ENCODE results near the gene POM121L12. TPM values are rescaled to one million over a fixed set of nuclear protein-coding genes. Genes with fewer than 3 reads are reported as not detected.
A peak's percentile ranks its signal among the peaks of the same experiment; 100 is the strongest.

Gene POM121L12
- total RNA-seq (not detected), polyA plus RNA-seq (ENCODE audit: insufficient read length in 6 of 6) (not detected)
- long read RNA-seq, donor 1, result 0 reads
- long read RNA-seq, donor 2, result 0 reads
- long read RNA-seq, donor 3, result 0 reads
- long read RNA-seq, donor 4, result 0 reads
- long read RNA-seq, donor 5, result 0 reads
- long read RNA-seq, donor 6, result 0 reads
- long read RNA-seq, donor 7, result 0 reads
- long read RNA-seq, donor 8, result 0 reads
- long read RNA-seq, donor 9, result 0 reads
- long read RNA-seq, donor 10, result 0 reads
- long read RNA-seq, donor 11, result 0 reads
- long read RNA-seq, donor 12, result 0 reads

- no peak for ATAC-seq
- H3K27me3 ChIP-seq, result no peaks in the 10 kb centered on the region
- DNase-seq, result peak in 1 of 4 donors; percentile 76
- no peaks in the 10 kb centered on the region for H3K36me3 ChIP-seq
- H3K4me3 ChIP-seq, result no peak within 1 kb of the TSS
- intact Hi-C loops (cut with DNase I), result no loop called here
- TF ChIP-seq, protein P1, sequence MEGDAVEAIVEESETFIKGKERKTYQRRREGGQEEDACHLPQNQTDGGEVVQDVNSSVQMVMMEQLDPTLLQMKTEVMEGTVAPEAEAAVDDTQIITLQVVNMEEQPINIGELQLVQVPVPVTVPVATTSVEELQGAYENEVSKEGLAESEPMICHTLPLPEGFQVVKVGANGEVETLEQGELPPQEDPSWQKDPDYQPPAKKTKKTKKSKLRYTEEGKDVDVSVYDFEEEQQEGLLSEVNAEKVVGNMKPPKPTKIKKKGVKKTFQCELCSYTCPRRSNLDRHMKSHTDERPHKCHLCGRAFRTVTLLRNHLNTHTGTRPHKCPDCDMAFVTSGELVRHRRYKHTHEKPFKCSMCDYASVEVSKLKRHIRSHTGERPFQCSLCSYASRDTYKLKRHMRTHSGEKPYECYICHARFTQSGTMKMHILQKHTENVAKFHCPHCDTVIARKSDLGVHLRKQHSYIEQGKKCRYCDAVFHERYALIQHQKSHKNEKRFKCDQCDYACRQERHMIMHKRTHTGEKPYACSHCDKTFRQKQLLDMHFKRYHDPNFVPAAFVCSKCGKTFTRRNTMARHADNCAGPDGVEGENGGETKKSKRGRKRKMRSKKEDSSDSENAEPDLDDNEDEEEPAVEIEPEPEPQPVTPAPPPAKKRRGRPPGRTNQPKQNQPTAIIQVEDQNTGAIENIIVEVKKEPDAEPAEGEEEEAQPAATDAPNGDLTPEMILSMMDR (IDR thresholded peaks at IDR 0.05), result no peak
- no peaks in the 10 kb centered on the region for H3K4me1 ChIP-seq
- peaks cover 0 to 18% of the 10 kb centered on the region in 2 donors for H3K9me3 ChIP-seq
- H3K27ac ChIP-seq, result no peak within 1 kb of the TSS
Observed at GRCh38 chr7:53035499-53036412, at the start of gene POM121L12. Gene POM121L12, plus strand, starts transcription at chr7:53035633. Its CDS starts 39 bp downstream, at chr7:53035672.

GRCh38 chr7:52992001-52992400 lies 43.4 kb upstream of the POM121L12 start:
- no peak for DNase-seq
- TF ChIP-seq, protein P1 (IDR thresholded peaks at IDR 0.05), result no peak
- intact Hi-C loops (cut with DNase I), result no loop called here
- Histone ChIP-seq H3K27ac (no peak overlapping the region), H3K4me3 (no peak overlapping the region), H3K27me3 (no peaks in the 10 kb centered on the region), H3K4me1 (no peaks in the 10 kb centered on the region), H3K36me3 (no peaks in the 10 kb centered on the region), H3K9me3 (peaks cover 0 to 17% of the 10 kb centered on the region in 2 donors)
- ATAC-seq, result no peak

DNA sequence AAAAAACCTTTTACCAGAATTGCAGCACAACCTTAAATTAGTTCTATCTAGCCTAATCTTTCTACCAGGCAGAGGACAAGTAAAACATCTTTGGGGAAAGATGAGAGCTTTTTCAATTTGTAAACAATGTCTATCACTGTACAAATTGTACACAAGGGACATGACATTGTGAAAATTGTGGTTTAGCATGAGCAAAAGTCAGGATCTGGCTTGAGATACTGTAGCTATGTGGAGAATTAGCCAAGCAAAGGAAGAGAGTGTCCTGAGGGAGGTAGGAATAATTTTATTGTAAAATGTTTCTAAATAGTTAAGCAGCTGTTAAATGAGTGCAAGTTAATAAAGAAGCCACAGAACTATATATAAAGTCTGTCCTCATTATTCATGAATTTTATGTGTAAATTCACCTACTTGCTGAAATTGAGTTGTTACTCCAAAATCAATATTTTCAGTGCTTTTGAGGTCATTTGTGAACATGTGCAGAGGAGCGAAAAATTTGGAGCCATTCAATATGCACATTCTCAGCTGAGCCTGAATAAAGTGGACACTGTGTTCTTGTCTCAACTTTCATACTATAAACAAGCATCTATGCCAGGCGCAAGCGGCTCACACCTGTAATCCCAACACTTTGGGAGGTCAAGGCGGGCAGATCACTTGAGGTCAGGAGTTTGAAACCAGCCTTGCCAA lies 42.8 kb upstream of the POM121L12 start:
- Histone ChIP-seq H3K36me3 (no peaks in the 10 kb centered on the region), H3K27me3 (no peaks in the 10 kb centered on the region), H3K9me3 (peaks cover 0 to 17% of the 10 kb centered on the region in 2 donors), H3K27ac (no peak overlapping the region), H3K4me1 (no peaks in the 10 kb centered on the region), H3K4me3 (no peak overlapping the region)
- no peak for ATAC-seq
- no peak for DNase-seq
- intact Hi-C loops (cut with DNase I), result no loop called here
- TF ChIP-seq, protein P1 (IDR thresholded peaks at IDR 0.05), result no peak

DNA sequence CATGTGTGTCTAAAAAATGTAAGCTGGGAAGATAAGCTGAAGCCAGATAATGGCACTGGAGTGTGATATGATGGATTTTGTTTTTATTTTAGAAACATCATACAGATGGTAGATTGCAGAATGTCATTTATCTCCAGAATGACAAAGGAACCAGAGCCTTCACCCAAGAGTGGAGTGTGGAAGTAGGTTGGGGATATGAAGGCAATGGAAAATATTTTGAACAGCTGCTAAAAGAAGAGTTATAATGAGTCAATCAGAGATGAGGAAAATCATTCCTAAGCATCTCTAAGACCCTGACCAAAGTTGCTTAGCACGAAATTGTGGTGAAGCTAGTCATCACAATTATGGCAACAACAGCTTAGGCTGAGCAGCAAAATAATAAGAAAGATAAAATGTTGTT lies 39.8 kb upstream of the POM121L12 start:
- Histone ChIP-seq H3K36me3 (no peaks in the 10 kb centered on the region), H3K27me3 (no peaks in the 10 kb centered on the region), H3K4me1 (no peaks in the 10 kb centered on the region), H3K4me3 (no peak overlapping the region), H3K9me3 (peaks cover 0 to 5% of the 10 kb centered on the region in 2 donors), H3K27ac (no peak overlapping the region)
- ATAC-seq, result no peak
- TF ChIP-seq, protein P1 (IDR thresholded peaks at IDR 0.05), result no peak
- intact Hi-C loops (cut with DNase I), result no loop called here
- no peak for DNase-seq

Measured in left lung (tissue), 14 donors.